Activated B cell treated with CpG ODN at 0.5 μM for 24 hours (primary cell): ENCODE results near the gene UGT3A1. TPM values are rescaled to one million over a fixed set of nuclear protein-coding genes. Genes with fewer than 3 reads are reported as not detected.

Source experiments
- ATAC-seq: fragments of 200-7000 bp; cut with Tn5 transposase; one replicate; pipeline ENCODE4 v1.10.0; 2021; ENCODE audit warnings: low read depth, mild to moderate bottlenecking, moderate library complexity
- CTCF ChIA-PET: fragments of 350-600 bp; sonication (Branson Sonifier 250); formaldehyde crosslinking; loops from one replicate; lab custom pipeline; 2021; ENCODE audit warnings: antibody characterized with exemption; lab: Charles Lee
- POLR2A ChIA-PET: fragments of 350-600 bp; sonication (Branson Sonifier 250); formaldehyde crosslinking; loops from one replicate; lab custom pipeline; 2021; ENCODE audit warnings: antibody characterized with exemption; lab: Charles Lee
- DNase-seq: peaks from one replicate; pipeline ENCODE4 v3.0.0; 2022
- H3K27ac Mint-ChIP-seq: one replicate; pipeline ENCODE4 v1.8.0; 2020; ENCODE audit warnings: mixed read lengths
- H3K27me3 Mint-ChIP-seq: one replicate; pipeline ENCODE4 v1.8.0; 2021; ENCODE audit warnings: mixed read lengths
- H3K36me3 Mint-ChIP-seq: one replicate; pipeline ENCODE4 v1.8.0; 2021; ENCODE audit warnings: low read depth, mixed read lengths
- H3K4me1 Mint-ChIP-seq: one replicate; pipeline ENCODE4 v1.8.0; 2021; ENCODE audit warnings: mixed read lengths
- H3K4me3 Mint-ChIP-seq: one replicate; pipeline ENCODE4 v1.8.0; 2020; ENCODE audit warnings: mild to moderate bottlenecking, mixed read lengths
- H3K9me3 Mint-ChIP-seq: one replicate; pipeline ENCODE4 v1.8.0; 2020; ENCODE audit warnings: mixed read lengths
- CTCF ChIP-seq: fragments of 200-600 bp; IDR thresholded peaks from one replicate; pipeline ENCODE4 v1.8.0; 2022; ENCODE audit warnings: antibody characterized with exemption, mild to moderate bottlenecking
- intact Hi-C: fragments of 100-400 bp; cut with micrococcal nuclease; formaldehyde crosslinking; loops from one replicate; pipeline ENCODE4 v1.15.1; 2024
- total RNA-seq: library from RNA; stranded (reverse); gene quantifications from 2 replicates; pipeline ENCODE4 v1.2.3, GENCODE V29; 2022

The UGT3A1 gene
- total RNA-seq, 1 donor from 2014 or later: not detected

- no peak for TF ChIP-seq CTCF
- ChIA-PET CTCF (no interaction called here), POLR2A (no interaction called here)
- Mint-ChIP-seq H3K27ac (no peak overlapping the region), H3K27me3 (no peaks in the 10 kb centered on the region), H3K9me3 (peaks cover 2% of the 10 kb centered on the region), H3K36me3 (no peaks in the 10 kb centered on the region), H3K4me1 (no peaks in the 10 kb centered on the region), H3K4me3 (no peak overlapping the region)
- intact Hi-C loops: no loop called here
- ATAC-seq: no peak
- no peak for DNase-seq
Measured at GRCh38 chr5:35971878-35972210, 19.3 kb downstream of the UGT3A1 start.

GRCh38 chr5:35971186-35971877 lies 19.9 kb downstream of the UGT3A1 start:
- no peaks in the 10 kb centered on the region for H3K4me1 Mint-ChIP-seq
- DNase-seq (no peak), ATAC-seq (no peak)
- no peak overlapping the region for H3K4me3 Mint-ChIP-seq
- POLR2A ChIA-PET: no interaction called here
- no peak for TF ChIP-seq CTCF
- intact Hi-C loops: no loop called here
- H3K36me3 Mint-ChIP-seq: no peaks in the 10 kb centered on the region
- peaks cover 2% of the 10 kb centered on the region for H3K9me3 Mint-ChIP-seq
- H3K27ac Mint-ChIP-seq: no peak overlapping the region
- no peaks in the 10 kb centered on the region for H3K27me3 Mint-ChIP-seq
- CTCF ChIA-PET: no interaction called here

GRCh38 chr5:35963381-35963843 lies 27.8 kb downstream of the UGT3A1 start:
- ChIA-PET POLR2A (no interaction called here), CTCF (no interaction called here)
- no peak for TF ChIP-seq CTCF
- H3K4me3 Mint-ChIP-seq: no peak overlapping the region
- H3K4me1 Mint-ChIP-seq: no peaks in the 10 kb centered on the region
- DNase-seq: no peak
- intact Hi-C loops: no loop called here
- no peak overlapping the region for H3K27ac Mint-ChIP-seq
- no peaks in the 10 kb centered on the region for H3K9me3 Mint-ChIP-seq
- H3K27me3 Mint-ChIP-seq: peaks cover 7% of the 10 kb centered on the region
- ATAC-seq: no peak
- no peaks in the 10 kb centered on the region for H3K36me3 Mint-ChIP-seq

- H3K27ac Mint-ChIP-seq: no peak overlapping the region
- POLR2A ChIA-PET: no interaction called here
- peaks cover 7% of the 10 kb centered on the region for H3K27me3 Mint-ChIP-seq
Measured at GRCh38 chr5:35960328-35960727, 30.9 kb downstream of the UGT3A1 start.

GRCh38 chr5:35956429-35956828 lies 34.8 kb downstream of the UGT3A1 start:
- POLR2A ChIA-PET: no interaction called here
- H3K4me3 Mint-ChIP-seq: no peak overlapping the region

More at GRCh38 chr5:35960328-35960727, 30.9 kb downstream of the UGT3A1 start:
- H3K9me3 Mint-ChIP-seq: peaks cover 9% of the 10 kb centered on the region
- H3K36me3 Mint-ChIP-seq: no peaks in the 10 kb centered on the region
- H3K4me3 Mint-ChIP-seq: no peak overlapping the region
- DNase-seq (no peak), ATAC-seq (no peak)
- TF ChIP-seq CTCF: no peak
- H3K4me1 Mint-ChIP-seq: no peaks in the 10 kb centered on the region
- CTCF ChIA-PET: no interaction called here
- intact Hi-C loops: no loop called here

More at GRCh38 chr5:35956429-35956828, 34.8 kb downstream of the UGT3A1 start:
- no peaks in the 10 kb centered on the region for H3K36me3 Mint-ChIP-seq
- intact Hi-C loops: no loop called here
- no peaks in the 10 kb centered on the region for H3K4me1 Mint-ChIP-seq
- CTCF ChIA-PET: no interaction called here
- peaks cover 3% of the 10 kb centered on the region for H3K27me3 Mint-ChIP-seq
- DNase-seq (no peak), ATAC-seq (no peak)
- TF ChIP-seq CTCF: no peak
- H3K9me3 Mint-ChIP-seq: peaks cover 9% of the 10 kb centered on the region
- no peak overlapping the region for H3K27ac Mint-ChIP-seq
